Large intestine (tissue), 12 donors: ENCODE measurements around the gene POLR3E. TPM values are rescaled to one million over a fixed set of nuclear protein-coding genes. Genes with fewer than 3 reads are reported as not detected.

Experiments used
- DNase-seq, 2 donors: peaks; one replicate each; pipeline versions ENCODE4 v3.0.0 to v3.0.0-alpha.2; 2013
- H3K27ac ChIP-seq: one replicate; pipeline ENCODE4 v1.5.1; 2013; ENCODE audit warnings: low read length
- H3K27me3 ChIP-seq: 2 replicates; pipeline ENCODE4 v1.6.1; 2013; ENCODE audit warnings: low read length; ENCODE audit not compliant: control insufficient read depth, insufficient read depth
- H3K36me3 ChIP-seq: 2 replicates; pipeline ENCODE4 v1.6.1; 2013; ENCODE audit warnings: low read length; ENCODE audit not compliant: control insufficient read depth, insufficient read depth
- H3K4me1 ChIP-seq: one replicate; pipeline ENCODE4 v1.6.1; 2013; ENCODE audit warnings: low read length; ENCODE audit not compliant: control insufficient read depth, insufficient read depth
- H3K4me3 ChIP-seq: one replicate; pipeline ENCODE4 v1.5.1; 2013; ENCODE audit warnings: low read length
- H3K9me3 ChIP-seq: one replicate; pipeline ENCODE4 v1.6.1; 2013; ENCODE audit warnings: mild to moderate bottlenecking, low read depth, low read length, moderate library complexity; ENCODE audit not compliant: control insufficient read depth
- WGBS: methylation state at CpG from one replicate; pipeline ENCODE4 v1.1.5; 2013; ENCODE audit warnings: low lambda C conversion rate; ENCODE audit not compliant: insufficient coverage; 5-methylcytosine and 5-hydroxymethylcytosine counted together
- long read RNA-seq, 11 donors: transcript quantifications; one replicate each; lab custom pipeline, GENCODE V29; 2026
- polyA plus RNA-seq: library from polyadenylated mRNA; unstranded; fragments of 120-200 nt; gene quantifications from one replicate; pipeline ENCODE4 v1.2.1, GENCODE V29; 2013

POLR3E gene, protein sequence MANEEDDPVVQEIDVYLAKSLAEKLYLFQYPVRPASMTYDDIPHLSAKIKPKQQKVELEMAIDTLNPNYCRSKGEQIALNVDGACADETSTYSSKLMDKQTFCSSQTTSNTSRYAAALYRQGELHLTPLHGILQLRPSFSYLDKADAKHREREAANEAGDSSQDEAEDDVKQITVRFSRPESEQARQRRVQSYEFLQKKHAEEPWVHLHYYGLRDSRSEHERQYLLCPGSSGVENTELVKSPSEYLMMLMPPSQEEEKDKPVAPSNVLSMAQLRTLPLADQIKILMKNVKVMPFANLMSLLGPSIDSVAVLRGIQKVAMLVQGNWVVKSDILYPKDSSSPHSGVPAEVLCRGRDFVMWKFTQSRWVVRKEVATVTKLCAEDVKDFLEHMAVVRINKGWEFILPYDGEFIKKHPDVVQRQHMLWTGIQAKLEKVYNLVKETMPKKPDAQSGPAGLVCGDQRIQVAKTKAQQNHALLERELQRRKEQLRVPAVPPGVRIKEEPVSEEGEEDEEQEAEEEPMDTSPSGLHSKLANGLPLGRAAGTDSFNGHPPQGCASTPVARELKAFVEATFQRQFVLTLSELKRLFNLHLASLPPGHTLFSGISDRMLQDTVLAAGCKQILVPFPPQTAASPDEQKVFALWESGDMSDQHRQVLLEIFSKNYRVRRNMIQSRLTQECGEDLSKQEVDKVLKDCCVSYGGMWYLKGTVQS
- 54.8 TPM for polyA plus RNA-seq
- long read RNA-seq, donor 1, full-length matches to known transcripts, result 12 of 12 reads
- long read RNA-seq, donor 1, partial matches to known transcripts, result 0 of 12 reads
- long read RNA-seq, donor 1, other reads (novel, unspliced or antisense), result 0 of 12 reads
- long read RNA-seq, donor 2, full-length matches to known transcripts, result 21 of 31 reads
- long read RNA-seq, donor 2, partial matches to known transcripts, result 10 of 31 reads
- long read RNA-seq, donor 2, other reads (novel, unspliced or antisense), result 0 of 31 reads
- long read RNA-seq, donor 3, result 0 reads
- long read RNA-seq, donor 4, partial matches to known transcripts, result 0 of 2 reads
- long read RNA-seq, donor 4, other reads (novel, unspliced or antisense), result 0 of 2 reads
- long read RNA-seq, donor 5, transcript POLR3E-213 (2 exons, 1,549 nt), result major isoform, 6 of 8 reads
- long read RNA-seq, donor 5, partial matches to known transcripts, result 0 of 8 reads
- long read RNA-seq, donor 5, other reads (novel, unspliced or antisense), result 0 of 8 reads
- long read RNA-seq, donor 6, full-length matches to known transcripts, result 12 of 12 reads
- long read RNA-seq, donor 6, partial matches to known transcripts, result 0 of 12 reads
- long read RNA-seq, donor 6, other reads (novel, unspliced or antisense), result 0 of 12 reads
- long read RNA-seq, donor 7, full-length matches to known transcripts, result 8 of 8 reads
- long read RNA-seq, donor 7, partial matches to known transcripts, result 0 of 8 reads
- long read RNA-seq, donor 7, other reads (novel, unspliced or antisense), result 0 of 8 reads
- long read RNA-seq, donor 8, transcript POLR3E-213 (2 exons, 1,549 nt), result major isoform, 11 of 20 reads
- long read RNA-seq, donor 8, partial matches to known transcripts, result 6 of 20 reads
- long read RNA-seq, donor 8, other reads (novel, unspliced or antisense), result 0 of 20 reads
- long read RNA-seq, donor 9, transcript POLR3E-201 (21 exons, 3,697 nt), result major isoform, 9 of 16 reads
- long read RNA-seq, donor 9, transcript POLR3E-213 (2 exons, 1,549 nt), result minor isoform, 6 of 16 reads
- long read RNA-seq, donor 9, partial matches to known transcripts, result 0 of 16 reads
- long read RNA-seq, donor 9, other reads (novel, unspliced or antisense), result 0 of 16 reads
- long read RNA-seq, donor 10, transcript POLR3E-213 (2 exons, 1,549 nt), result major isoform, 9 of 16 reads
- long read RNA-seq, donor 10, partial matches to known transcripts, result 0 of 16 reads
- long read RNA-seq, donor 10, other reads (novel, unspliced or antisense), result 0 of 16 reads
- long read RNA-seq, donor 11, full-length matches to known transcripts, result 7 of 7 reads
- long read RNA-seq, donor 11, partial matches to known transcripts, result 0 of 7 reads
- long read RNA-seq, donor 11, other reads (novel, unspliced or antisense), result 0 of 7 reads

DNA sequence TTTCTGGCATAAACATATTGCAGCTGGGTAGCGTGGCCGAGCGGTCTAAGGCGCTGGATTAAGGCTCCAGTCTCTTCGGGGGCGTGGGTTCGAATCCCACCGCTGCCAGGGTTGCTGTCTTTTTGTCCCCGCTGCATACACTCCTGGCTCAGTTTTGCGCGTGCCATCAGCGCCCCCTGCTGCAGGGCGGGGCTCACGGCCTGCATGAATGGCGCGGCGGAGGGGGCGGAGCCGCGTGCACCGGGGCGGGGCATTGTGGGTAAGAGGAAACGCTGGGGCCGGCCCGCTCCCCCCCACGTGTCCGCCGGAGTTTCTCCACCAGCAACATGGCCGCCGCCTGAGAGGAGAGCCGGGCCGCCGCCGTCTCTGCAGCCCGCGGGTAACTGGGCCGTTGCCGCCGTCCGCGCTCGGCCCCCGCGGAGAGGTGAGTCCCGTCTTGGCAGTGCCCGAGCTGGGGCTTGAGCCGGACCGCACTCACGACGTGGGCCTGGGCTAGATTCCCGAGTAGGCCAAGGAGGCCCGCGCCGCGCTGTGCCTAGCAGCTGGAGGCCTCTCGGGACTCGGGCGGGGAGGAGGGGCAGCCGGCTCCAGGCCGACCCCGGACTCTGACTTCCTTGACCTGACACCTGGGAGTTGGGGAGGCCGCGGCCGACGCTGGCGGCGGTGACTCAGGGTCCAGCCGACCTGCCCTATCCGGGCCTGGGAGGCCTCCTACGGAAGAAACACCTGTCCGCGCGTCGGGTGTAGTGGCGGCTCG lies at the start of gene POLR3E:
Gene POLR3E (plus strand): TSS at position 296 of the 757 bp plus-strand sequence. CDS start 5,560 bp downstream, outside the sequence.
- Histone ChIP-seq H3K36me3 (peaks cover 3% of the 10 kb centered on the region), H3K4me3 (peak within 1 kb of the TSS; percentile 80), H3K27ac (peak within 1 kb of the TSS; percentile 97), H3K4me1 (peaks cover 3% of the 10 kb centered on the region), H3K9me3 (no peaks in the 10 kb centered on the region), H3K27me3 (no peaks in the 10 kb centered on the region)
- no CpG with 5 or more reads among the region's 76 CpGs for WGBS
- peak; percentile 99 for DNase-seq

DNA sequence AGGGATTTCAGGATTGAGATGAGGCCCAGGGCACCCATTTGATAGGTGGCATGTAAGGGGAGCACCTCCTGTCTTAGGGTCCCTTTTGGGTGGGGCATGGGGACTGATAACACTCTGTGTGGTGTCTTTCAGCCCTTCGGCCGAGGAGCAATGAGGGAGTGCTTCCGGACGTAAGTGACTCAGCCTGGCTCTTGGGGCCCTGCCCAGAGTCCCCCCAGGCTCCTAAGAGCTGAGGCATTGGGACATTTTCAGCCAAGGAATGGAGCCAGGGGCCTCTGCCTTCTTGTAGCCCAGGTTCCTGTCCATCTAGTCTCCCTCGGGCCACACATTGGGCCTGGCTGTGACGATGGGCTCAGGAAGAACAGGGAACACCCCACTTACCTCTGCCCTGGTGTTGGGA lies 46.7 kb upstream of the POLR3E start:
- Histone ChIP-seq H3K27me3 (no peaks in the 10 kb centered on the region), H3K4me3 (no peak overlapping the region), H3K4me1 (no peaks in the 10 kb centered on the region), H3K36me3 (peaks cover 55% of the 10 kb centered on the region), H3K9me3 (no peaks in the 10 kb centered on the region), H3K27ac (no peak overlapping the region)
- DNase-seq, result no peak
- WGBS, result no CpG with 5 or more reads among the region's 6 CpGs

DNA sequence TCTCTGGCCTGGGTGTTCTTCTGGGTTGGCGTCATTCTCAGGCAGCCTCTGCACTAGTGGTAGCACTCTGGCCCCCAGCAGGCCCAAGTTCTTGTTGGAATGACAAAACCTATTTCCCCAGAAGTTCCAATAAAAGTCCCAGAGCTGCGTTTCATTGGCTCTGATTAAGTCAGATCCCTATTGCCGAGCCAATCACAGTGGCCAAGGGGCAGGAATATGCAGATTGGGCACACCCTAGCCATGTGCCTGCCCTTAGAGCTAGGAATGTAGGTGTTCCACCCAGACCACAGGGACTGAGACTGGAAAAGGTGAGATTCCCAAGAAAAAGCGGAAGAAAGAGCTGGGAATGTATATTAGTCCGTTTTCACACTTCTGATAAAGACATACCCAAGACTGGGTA lies 44.9 kb upstream of the POLR3E start:
- no peak overlapping the region for H3K27ac ChIP-seq
- 100% methylated on average over 1 of the region's 5 CpGs for WGBS
- H3K4me3 ChIP-seq, result no peak overlapping the region
- no peaks in the 10 kb centered on the region for H3K4me1 ChIP-seq
- H3K27me3 ChIP-seq, result no peaks in the 10 kb centered on the region
- no peaks in the 10 kb centered on the region for H3K9me3 ChIP-seq
- no peak for DNase-seq
- peaks cover 60% of the 10 kb centered on the region for H3K36me3 ChIP-seq

DNA sequence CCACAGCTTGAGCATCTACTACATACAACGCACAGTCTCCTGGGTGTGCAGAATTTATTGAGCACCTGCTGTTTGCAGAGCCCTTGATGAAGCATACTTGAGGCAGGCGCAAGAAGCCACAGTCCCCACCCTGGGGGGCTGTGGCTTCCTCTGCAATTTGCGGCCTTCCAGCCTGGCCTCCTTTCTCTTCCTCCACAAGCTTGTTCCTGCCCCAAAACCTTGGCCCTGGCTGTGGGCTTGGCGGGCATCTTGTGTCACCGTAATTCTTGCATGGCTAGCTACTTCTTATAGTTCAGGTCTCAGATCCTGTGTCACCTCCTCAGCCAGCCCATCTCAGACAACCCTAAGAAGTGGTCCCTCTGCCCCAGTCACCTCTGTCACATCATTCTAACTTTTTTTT lies 43.9 kb upstream of the POLR3E start:
- no peak for DNase-seq
- Histone ChIP-seq H3K27ac (no peak overlapping the region), H3K4me1 (no peaks in the 10 kb centered on the region), H3K36me3 (peaks cover 66% of the 10 kb centered on the region), H3K27me3 (no peaks in the 10 kb centered on the region), H3K4me3 (no peak overlapping the region), H3K9me3 (peaks cover under 1% of the 10 kb centered on the region)
- no CpG with 5 or more reads among the region's 5 CpGs for WGBS

DNA sequence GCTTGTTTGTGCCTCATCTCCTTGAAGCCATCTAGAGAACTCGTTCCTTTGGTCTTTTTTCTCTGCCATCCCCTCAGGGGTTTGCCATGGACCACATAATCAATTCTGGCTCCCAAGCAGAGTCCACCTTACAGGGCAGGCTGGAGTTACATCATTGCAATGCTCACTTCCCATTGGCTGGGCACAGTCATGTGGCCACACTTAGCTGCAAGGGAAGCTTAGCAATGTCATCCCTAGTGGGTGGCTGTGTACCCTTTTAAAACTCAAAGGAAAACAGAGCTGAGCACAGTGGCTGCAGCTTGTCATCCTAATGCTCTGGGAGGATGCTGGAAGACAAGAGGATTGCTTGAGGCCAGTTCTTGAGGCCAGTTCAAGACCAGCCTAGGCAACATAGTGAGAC lies 41.9 kb upstream of the POLR3E start:
- no peak for DNase-seq
- H3K4me3 ChIP-seq, result no peak overlapping the region
- no peaks in the 10 kb centered on the region for H3K27me3 ChIP-seq
- H3K9me3 ChIP-seq, result peaks cover 8% of the 10 kb centered on the region
- WGBS, result no CpG with 5 or more reads among the region's 1 CpG
- no peak overlapping the region for H3K27ac ChIP-seq
- H3K4me1 ChIP-seq, result no peaks in the 10 kb centered on the region
- H3K36me3 ChIP-seq, result peaks cover 75% of the 10 kb centered on the region

DNA sequence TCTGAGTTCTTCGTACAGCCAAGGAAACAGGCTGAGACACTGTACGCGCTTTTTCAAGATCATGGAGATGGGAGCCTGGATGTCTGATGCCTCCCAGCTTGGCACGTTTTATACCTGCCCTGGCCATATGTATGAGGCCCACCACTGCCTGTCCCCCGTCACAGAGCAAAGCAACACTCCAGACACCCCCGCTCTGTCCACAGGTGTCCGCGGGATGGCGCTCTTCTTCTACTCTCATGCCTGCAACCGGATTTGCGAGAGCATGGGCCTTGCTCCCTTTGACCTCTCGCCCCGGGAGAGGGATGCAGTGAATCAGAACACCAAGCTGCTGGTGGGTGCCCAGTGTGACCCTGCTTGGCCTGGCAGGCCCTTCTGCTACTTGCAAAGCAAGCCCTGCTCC lies 39.8 kb upstream of the POLR3E start:
- Histone ChIP-seq H3K27me3 (no peaks in the 10 kb centered on the region), H3K4me3 (no peak overlapping the region), H3K4me1 (no peaks in the 10 kb centered on the region), H3K9me3 (peaks cover 9% of the 10 kb centered on the region), H3K36me3 (peaks cover 74% of the 10 kb centered on the region), H3K27ac (no peak overlapping the region)
- no peak for DNase-seq
- no CpG with 5 or more reads among the region's 13 CpGs for WGBS

DNA sequence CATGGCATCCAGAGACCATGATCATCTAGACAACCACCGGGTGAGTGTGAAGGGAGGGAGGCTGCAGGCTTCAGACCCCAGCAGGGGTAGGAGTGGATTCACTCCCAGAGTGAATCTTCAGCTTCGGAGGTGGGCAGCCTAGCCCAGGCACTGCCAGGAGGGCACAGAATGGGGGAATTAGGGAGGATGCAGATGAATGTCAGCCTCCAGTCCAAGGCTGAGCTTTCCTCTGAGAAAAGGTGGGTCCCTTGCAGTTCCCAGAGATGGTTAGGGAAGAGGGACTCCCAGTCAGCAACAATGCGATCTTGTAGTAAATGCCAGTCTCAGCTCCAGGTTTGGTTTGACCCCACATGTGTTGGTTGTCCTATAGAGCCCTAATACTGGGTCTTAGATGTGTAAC lies 36.7 kb upstream of the POLR3E start:
- H3K4me3 ChIP-seq, result no peak overlapping the region
- H3K27me3 ChIP-seq, result no peaks in the 10 kb centered on the region
- no CpG with 5 or more reads among the region's 3 CpGs for WGBS
- peaks cover 9% of the 10 kb centered on the region for H3K9me3 ChIP-seq
- DNase-seq, result no peak
- peaks cover 70% of the 10 kb centered on the region for H3K36me3 ChIP-seq
- H3K4me1 ChIP-seq, result no peaks in the 10 kb centered on the region
- H3K27ac ChIP-seq, result no peak overlapping the region

DNA sequence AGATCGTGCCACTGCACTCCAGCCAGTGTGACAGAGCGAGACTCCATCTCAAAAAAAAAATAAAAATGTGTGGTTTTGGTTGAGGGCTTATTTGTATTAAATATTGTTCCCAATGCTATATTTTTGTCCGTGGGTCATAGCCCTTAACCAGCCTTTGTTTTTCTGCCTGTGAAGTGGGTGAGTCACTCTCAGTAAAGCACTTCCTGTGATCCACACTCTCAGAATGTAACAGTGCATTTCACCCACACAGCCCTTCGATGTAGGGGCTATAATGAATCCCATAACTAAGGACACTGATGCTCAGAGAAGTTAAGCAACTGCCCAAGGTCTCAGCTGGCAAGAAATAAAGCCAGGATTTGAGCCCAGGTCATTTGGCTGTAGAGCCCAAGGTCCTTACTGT lies 34.7 kb upstream of the POLR3E start:
- Histone ChIP-seq H3K36me3 (peaks cover 74% of the 10 kb centered on the region), H3K27ac (no peak overlapping the region), H3K4me1 (no peaks in the 10 kb centered on the region), H3K27me3 (no peaks in the 10 kb centered on the region), H3K4me3 (no peak overlapping the region), H3K9me3 (peaks cover 9% of the 10 kb centered on the region)
- WGBS, result no CpG with 5 or more reads among the region's 4 CpGs
- DNase-seq, result no peak
